Activated CD4-positive, alpha-beta T cell treated with anti-CD3 and anti-CD28 coated beads, Interleukin-2, amount 50 U/mL, for 4 hours (primary cell): ENCODE data around the gene PKD1.
"Not testable (repeated sequence)": the region's sequence is repeated elsewhere in the genome, so short reads cannot be mapped to it uniquely, and the experiment has no call there.

ENCODE experiments used
- DNase-seq, 2 experiments: peaks; one replicate each; pipeline ENCODE4 v3.0.0-alpha.2; 2020

Gene PKD1

DNA sequence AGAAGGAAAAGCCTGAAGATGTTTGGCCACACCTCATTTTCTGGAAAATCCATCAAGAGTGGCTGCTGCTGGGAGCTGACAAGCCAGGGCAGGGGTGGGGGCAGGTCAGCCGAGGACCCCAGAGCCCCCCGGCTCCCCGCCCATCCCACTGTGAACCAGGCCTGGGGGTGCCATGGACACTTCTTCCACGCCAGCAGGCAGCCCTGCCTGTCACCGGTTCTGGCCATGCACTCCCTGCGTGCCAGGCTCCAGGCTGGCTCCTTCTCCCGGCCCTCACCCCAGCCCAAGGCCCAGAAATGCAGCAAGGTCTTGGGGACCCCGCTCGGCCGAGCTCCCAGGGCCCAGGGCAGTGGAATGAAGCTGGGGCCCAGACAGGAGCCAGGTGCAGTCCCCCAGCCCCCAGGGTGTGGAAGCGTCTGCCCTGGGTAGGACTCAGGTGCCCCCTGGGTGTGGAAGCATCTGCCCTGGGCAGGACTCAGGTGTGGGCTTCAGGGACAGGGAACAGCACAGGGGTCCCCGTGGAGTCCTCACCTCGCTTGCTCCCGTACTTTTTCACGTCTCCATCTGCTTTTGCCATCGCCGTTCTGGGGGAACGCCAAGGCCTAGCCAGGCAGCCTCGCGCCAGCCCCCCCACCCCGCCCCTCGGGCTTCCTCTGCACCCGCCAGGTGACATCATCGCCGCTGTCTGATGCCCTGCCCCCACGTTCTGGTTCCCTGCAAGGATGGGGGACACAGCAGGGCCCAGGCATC lies 12.6 kb downstream of the PKD1 start:
- not testable (repeated sequence) for DNase-seq

DNA sequence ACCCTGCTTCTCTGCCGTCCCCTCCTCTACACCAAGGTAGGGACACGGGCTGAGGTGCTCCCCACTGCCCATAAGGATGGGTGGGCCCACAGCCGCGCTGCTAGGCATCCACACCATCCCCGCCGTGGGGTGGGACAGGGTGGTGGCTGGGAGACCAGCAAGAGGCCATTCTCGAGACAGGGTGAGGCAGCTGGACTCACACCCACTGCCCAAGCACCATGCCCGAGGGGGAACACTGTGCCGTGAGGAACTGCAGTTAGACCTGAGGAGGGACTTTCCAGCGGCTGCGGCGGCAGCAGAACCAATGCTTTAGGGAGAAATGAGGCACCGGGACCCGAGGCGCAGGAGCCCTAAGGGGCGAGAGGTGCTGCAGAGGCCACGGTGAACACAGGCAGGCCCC lies 13.3 kb downstream of the PKD1 start:
- DNase-seq = no peak

- no peak for DNase-seq
Measured at GRCh38 chr16:2121853-2122252, 13.8 kb downstream of the PKD1 start.

GRCh38 chr16:2121325-2121724 lies 14.4 kb downstream of the PKD1 start:
- DNase-seq = peak; percentile 20 to 24

DNA sequence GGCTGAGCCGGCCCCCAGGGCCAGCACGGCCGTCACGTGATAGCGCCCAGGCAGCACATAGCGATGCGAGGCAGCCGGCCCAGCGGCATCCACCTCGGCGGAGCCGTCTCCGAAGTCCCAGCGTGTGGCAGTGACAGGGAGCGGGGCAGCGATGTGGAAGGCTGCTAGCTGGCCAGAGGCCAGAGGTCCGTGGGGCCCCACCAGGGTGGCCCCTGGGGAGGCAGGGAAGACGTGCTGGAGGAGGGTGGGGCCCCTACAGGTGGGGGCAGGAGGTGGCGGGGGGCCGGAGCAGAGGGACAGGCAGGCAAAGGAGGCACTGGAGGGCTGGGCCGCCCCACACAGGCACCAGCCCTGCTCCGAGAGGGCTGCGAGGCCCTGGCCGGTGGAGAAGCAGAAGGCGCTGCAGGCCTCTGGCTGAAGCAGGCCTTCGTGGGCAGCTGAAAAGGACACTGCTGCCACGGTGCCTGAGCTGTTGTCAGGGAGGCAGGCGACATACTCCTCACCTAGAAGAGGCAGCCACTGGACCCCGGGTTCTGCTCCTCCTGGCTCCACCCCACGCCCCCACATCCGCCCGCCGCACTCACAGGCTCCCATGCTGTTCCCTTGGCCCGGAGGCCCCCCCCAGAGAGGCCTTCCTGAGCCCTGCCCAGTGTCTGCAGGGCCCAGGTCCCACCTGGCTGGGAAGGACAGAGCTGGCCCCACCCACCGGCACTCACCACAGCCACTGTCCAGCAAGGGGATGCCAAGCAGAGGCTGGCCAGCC lies 17.6 kb downstream of the PKD1 start:
- not testable (repeated sequence) for DNase-seq

DNA sequence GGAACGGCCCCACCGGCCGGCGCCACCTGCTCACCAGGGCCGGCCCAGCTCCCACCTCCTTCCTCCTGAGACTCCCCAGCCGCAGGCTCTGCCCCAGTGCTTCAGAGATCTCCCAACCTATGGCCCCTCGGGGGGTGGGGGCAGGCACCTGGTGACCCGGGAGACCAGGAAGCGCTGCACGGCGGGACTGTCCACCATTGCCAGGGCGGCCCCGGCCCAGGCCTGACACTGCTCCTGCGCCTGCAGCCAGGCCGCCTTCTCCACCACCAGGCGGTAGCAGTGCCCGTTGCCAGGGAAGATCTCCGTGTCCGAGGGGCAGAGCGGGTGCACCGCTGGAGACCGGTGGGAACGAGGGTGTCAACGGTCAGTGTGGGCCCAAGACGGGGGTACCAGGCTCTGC lies 18.4 kb downstream of the PKD1 start:
- DNase-seq = not testable (repeated sequence)

DNA sequence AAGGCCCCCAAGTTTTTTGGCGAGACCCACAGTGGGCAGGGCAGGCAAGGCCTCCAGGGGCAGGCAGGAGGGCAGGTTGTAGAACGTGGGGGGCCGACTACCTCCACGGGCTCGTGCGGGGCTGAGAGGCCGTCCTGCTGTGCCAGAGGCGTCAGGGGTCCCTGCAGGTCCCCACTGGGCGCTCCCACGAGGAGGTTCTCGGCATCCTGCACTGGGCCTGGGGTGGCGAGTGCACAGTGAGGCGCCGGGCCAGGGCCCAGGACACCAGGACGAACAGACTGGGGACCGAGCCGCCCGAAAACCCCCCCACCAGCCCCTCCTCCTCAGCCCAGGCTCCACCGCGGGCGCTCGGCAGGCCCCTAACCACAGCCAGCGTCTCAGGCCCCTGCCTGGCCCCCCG lies 19.3 kb downstream of the PKD1 start:
- not testable (repeated sequence) for DNase-seq

GRCh38 chr16:2115591-2115973 lies 20.1 kb downstream of the PKD1 start:
- no peak for DNase-seq

GRCh38 chr16:2114885-2115590 lies 20.7 kb downstream of the PKD1 start:
- not testable (repeated sequence) for DNase-seq

DNA sequence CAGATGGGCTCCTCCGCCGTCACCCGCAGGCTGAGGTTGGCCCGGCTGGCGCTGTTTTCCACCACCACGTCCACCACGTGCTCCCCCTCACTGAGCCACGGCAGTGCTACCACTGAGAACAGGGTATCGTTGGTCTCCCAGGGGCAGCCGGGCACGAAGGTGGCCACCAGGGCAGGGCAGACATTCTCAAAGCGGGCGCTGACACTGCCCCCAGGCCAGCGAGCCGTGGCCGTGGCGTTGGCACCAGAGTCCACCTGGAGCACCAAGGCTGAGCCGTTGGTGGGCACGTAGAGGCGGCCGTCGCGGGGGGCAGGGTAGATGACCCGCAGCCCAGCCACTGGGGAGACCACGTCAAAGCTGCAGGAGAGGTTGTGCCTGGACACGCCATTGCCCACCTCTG lies 21.5 kb downstream of the PKD1 start:
- DNase-seq = not testable (repeated sequence)

DNA sequence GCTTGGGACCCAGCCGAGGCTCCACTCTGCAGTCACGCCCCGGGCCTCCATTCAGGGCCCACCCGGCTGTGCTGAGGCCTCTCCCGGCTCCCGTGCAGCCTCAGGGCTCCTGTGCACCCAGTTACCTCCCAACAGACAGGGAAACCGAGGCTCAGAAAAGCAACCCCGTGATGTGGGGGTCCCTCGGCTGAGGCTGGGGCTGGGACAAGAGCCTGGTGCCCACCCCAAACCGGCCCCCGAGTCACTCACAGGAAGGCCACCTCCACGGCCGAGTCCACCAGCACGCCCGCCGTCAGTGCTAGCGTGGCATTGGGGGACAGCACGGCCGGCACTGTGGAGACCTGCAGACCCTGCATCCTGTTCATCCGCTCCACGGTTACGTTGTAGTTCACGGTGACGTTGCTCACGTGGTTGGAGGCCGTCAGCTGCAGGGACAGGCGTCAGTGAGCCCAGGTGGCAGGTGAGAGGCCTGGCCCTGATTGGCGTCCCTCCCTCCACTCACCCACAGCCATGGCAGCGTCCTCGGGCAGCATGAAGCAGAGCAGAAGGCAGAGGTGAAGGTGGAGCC lies 23.1 kb downstream of the PKD1 start:
- DNase-seq = not testable (repeated sequence)

DNA sequence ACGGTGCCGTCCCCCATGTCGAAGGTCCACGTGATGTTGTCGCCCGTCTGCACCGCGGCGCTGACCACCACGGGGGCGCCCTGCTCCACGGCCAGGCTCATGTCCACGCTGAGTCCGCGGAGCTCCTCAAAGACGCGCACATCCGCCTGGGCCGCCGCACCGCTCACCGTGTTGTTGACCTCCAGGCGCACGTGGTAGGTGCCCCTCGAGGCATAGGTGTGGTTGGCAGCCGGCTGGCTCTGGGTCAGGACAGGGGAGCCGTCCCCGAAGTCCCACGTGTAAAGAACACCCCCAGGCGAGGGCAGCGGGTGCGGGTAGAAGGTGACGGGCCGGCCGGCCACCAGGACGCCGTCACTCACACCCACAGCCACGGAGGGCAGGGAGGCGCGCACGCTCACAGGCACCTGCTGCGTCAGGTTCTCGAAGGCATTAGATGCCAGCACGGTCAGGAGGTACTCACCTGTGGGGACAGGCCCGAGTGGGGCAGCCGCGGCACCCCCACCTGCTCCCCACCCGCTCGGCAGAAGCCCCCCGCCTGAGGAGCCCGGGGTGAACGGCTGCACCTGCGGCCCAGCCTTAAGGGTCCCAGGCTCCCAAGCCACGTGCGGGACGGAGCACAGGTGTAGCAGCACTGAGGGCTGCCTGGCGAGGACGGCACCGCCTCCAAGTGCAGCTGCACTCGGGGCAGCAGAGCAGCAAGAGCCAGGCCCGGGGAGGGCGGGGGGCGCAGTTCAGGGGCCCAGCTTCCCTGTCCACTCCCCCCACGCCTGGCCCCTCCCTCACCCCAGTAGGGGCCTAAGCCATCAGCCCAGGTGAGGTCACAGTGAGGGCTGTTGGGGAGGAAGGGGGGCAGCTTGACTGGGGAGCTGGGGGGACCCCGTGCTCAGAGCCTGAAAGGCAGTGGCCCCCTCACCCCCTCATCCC lies 24.0 kb downstream of the PKD1 start:
- DNase-seq = not testable (repeated sequence)

GRCh38 chr16:2111009-2111353 lies 24.7 kb downstream of the PKD1 start:
- not testable (repeated sequence) for DNase-seq

DNA sequence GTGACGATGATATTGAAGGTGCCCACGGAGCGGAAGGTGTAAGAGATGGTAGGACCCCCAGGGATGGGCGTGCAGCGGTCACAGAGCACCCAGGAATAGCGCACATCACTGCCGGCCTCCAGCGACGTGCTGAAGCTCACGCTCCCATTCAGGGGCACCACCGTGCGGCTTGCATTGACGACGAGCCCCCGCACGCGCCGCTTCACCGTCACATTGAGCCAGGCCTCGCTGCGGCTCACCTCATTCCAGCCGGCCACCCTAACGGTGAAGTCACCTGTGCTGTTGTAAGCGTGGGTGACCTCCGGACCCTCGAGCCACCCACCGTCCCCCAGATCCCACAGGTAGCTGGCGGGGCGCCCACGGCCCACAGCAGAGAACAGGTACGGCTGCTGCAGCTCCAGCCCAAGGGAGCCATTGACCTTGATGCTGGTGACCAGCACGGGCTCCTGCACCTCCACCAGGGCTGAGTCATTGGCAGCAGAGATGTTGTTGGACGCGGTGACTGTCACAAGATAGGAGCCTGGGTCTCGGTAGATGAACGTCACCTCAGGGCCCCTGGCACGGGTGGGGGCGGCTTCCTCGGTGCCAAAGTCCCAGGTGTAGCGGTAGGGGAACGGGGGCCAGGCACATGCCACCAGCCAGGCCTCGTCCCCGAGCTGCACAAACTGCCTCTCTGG lies 25.2 kb downstream of the PKD1 start:
- DNase-seq = not testable (repeated sequence)

DNA sequence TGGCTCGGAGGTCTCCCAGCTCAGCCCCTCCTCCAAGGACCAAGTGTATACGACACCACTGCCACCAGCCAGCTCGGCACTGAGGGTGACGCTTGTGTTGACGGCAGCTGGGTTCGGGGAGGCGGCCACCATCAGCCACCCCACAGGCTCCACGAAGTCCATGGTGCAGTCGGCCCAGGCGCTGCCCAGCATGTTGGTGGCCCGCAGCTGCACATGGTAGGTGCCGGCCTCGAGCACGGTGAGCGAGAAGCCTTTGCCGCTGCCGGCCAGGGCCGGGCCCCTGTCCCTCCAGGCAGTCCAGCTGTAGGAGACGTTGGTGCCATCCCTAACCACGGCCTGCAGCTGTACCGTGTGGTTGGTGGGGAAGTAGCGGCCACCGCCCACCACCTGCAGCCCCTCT lies 25.8 kb downstream of the PKD1 start:
- DNase-seq = not testable (repeated sequence)

- DNase-seq = not testable (repeated sequence)
Measured at GRCh38 chr16:2109271-2109580, 26.5 kb downstream of the PKD1 start.

GRCh38 chr16:2108446-2109270 lies 27.0 kb downstream of the PKD1 start:
- not testable (repeated sequence) for DNase-seq

- DNase-seq = not testable (repeated sequence)
Measured at GRCh38 chr16:2107791-2108125, 27.9 kb downstream of the PKD1 start.

DNA sequence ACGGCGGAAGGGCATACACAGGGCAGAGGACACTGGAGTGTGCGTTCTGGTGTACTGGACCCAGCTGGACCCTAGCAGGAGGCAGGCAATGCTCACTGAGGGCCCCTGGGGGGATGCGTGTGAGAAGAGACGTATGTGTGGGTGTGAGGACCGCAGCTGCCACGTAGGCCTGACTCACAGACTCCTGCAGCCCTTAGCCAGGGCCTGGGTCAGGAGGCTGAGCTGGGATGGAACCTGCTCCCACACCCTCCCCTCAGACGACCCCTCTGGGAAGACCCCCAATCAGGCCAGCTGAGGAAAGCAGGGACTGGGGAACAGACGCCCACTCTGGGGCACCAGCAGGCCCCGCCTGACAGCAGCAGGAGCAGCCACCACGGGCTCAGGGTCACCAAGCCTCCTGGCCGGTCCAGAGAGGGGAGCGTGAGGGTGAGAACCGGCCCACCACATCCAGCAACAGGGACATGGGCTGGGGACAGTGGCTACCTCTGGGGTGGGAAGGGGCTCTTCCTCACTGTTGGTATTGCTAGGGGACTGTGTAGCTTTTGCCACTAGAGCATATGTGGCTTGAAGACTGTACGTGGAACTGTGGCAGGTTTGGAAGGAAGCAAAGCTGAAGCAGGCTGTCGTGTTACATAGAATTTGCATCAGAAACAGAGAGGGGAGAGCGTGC lies 28.4 kb downstream of the PKD1 start:
- not testable (repeated sequence) for DNase-seq

GRCh38 chr16:2106211-2106610 lies 29.5 kb downstream of the PKD1 start:
- not testable (repeated sequence) for DNase-seq
